ENCODE results near the gene FUCA1.
"Not testable (repeated sequence)": the region's sequence is repeated elsewhere in the genome, so short reads cannot be mapped to it uniquely, and the experiment has no call there.

Gene FUCA1

GRCh38 chr1:23802809-23803342 is 65.2 kb downstream of the FUCA1 start:
- not testable (repeated sequence) for DNase-seq (ENCODE audit: low spot score)

- no peak for DNase-seq (ENCODE audit: low spot score)
These were observed 66.2 kb downstream of the FUCA1 start for GRCh38 chr1:23801876-23802275.

GRCh38 chr1:23801338-23801748 is 66.7 kb downstream of the FUCA1 start:
- no peak for DNase-seq (ENCODE audit: low spot score)

- peak; percentile 86 for DNase-seq (ENCODE audit: low spot score)
These were observed 67.4 kb downstream of the FUCA1 start, which contains the start of gene GALE for GRCh38 chr1:23800400-23801337. GALE (minus strand) TSS chr1:23800754; CDS start chr1:23799007, 1,747 bp downstream.

GRCh38 chr1:23799570-23800399 is 68.3 kb downstream of the FUCA1 start:
- no peak for DNase-seq (ENCODE audit: low spot score)

- DNase-seq (ENCODE audit: low spot score) = no peak
These were observed 68.9 kb downstream of the FUCA1 start for GRCh38 chr1:23799255-23799569.

GRCh38 chr1:23798662-23799142 is 69.4 kb downstream of the FUCA1 start:
- DNase-seq (ENCODE audit: low spot score) = no peak

GRCh38 chr1:23797478-23798448 is 70.3 kb downstream of the FUCA1 start:
- DNase-seq (ENCODE audit: low spot score) = no peak

GRCh38 chr1:23796466-23797271 is 71.4 kb downstream of the FUCA1 start:
- no peak for DNase-seq (ENCODE audit: low spot score)

GRCh38 chr1:23795676-23796465 is 72.2 kb downstream of the FUCA1 start:
- no peak for DNase-seq (ENCODE audit: low spot score)
